WTC11 (cell line): ENCODE data around the gene PAPLN.

Experiments used
- ATF1 ChIP-seq: sonication (generic); formaldehyde crosslinking; IDR thresholded peaks from 2 replicates; pipeline ENCODE4 v1.8.1; 2023; ENCODE audit warnings: mild to moderate bottlenecking, moderate library complexity, missing genetic modification reagents
- ATF3 ChIP-seq: sonication (generic); formaldehyde crosslinking; conservative IDR thresholded peaks from 2 replicates; pipeline ENCODE4 v1.8.1; 2022; ENCODE audit warnings: mild to moderate bottlenecking, missing genetic modification reagents
- USF1 ChIP-seq: sonication (generic); formaldehyde crosslinking; IDR thresholded peaks from 2 replicates; pipeline ENCODE4 v1.8.0; 2022; ENCODE audit warnings: mild to moderate bottlenecking, missing genetic modification reagents
- ZNF396 ChIP-seq: fragments of 250-450 bp; sonication (Bioruptor Pico); IDR thresholded peaks from 2 replicates; pipeline ENCODE4 v1.8.0; 2021; ENCODE audit warnings: mild to moderate bottlenecking, moderate library complexity, borderline replicate concordance
- TF ChIP-seq, protein P1 (sequence below): fragments of 200-600 bp; IDR thresholded peaks from 2 replicates; pipeline ENCODE4 v1.8.0; 2022; ENCODE audit warnings: antibody characterized with exemption

- no peak for TF ChIP-seq USF1
- TF ChIP-seq, protein P1, sequence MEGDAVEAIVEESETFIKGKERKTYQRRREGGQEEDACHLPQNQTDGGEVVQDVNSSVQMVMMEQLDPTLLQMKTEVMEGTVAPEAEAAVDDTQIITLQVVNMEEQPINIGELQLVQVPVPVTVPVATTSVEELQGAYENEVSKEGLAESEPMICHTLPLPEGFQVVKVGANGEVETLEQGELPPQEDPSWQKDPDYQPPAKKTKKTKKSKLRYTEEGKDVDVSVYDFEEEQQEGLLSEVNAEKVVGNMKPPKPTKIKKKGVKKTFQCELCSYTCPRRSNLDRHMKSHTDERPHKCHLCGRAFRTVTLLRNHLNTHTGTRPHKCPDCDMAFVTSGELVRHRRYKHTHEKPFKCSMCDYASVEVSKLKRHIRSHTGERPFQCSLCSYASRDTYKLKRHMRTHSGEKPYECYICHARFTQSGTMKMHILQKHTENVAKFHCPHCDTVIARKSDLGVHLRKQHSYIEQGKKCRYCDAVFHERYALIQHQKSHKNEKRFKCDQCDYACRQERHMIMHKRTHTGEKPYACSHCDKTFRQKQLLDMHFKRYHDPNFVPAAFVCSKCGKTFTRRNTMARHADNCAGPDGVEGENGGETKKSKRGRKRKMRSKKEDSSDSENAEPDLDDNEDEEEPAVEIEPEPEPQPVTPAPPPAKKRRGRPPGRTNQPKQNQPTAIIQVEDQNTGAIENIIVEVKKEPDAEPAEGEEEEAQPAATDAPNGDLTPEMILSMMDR: no peak
- no peak for TF ChIP-seq ZNF396 (CRISPR knock-in tag)
- TF ChIP-seq ATF1 (CRISPR knock-in tag): no peak
- no peak for TF ChIP-seq ATF3 (CRISPR knock-in tag)
Measured at GRCh38 chr14:73244541-73245290, 7.4 kb downstream of the PAPLN start.
